GM12891 (cell line): ENCODE measurements around the gene PPP1R18.
"Not testable (repeated sequence)": the region's sequence is repeated elsewhere in the genome, so short reads cannot be mapped to it uniquely, and the experiment has no call there.

ENCODE experiments used
- DNase-seq: peaks from one replicate; pipeline ENCODE4 v3.0.0; 2011; ENCODE audit warnings: low spot score; ENCODE audit not compliant: insufficient read length
- FAIRE-seq: peaks from 2 replicates; lab custom pipeline; 2011; peaks lifted over from hg19 to GRCh38; lab: Jason Lieb, UNC
- PAX5 ChIP-seq: IDR thresholded peaks from 2 replicates; pipeline ENCODE4 v1.6.1; 2011; ENCODE audit warnings: low read length, moderate library complexity, mild to moderate bottlenecking; ENCODE audit not compliant: insufficient read depth, severe bottlenecking
- POLR2A ChIP-seq: IDR thresholded peaks from 2 replicates; pipeline ENCODE4 v1.6.1; 2011; ENCODE audit warnings: low read depth, low read length, control low read depth
- POLR2AphosphoS5 ChIP-seq: IDR thresholded peaks from 2 replicates; pipeline ENCODE4 v1.6.1; 2011; ENCODE audit warnings: low read depth, low read length, control low read depth
- POU2F2 ChIP-seq: IDR thresholded peaks from 2 replicates; pipeline ENCODE4 v1.6.1; 2011; ENCODE audit warnings: low read depth, mild to moderate bottlenecking, control low read depth, low read length, moderate library complexity
- SPI1 ChIP-seq: IDR thresholded peaks from 2 replicates; pipeline ENCODE4 v1.6.1; 2011; ENCODE audit warnings: low read depth, low read length, control low read depth
- TAF1 ChIP-seq: IDR thresholded peaks from 2 replicates; pipeline ENCODE4 v1.6.1; 2011; ENCODE audit warnings: low read depth, low read length, control low read depth

Gene PPP1R18

GRCh38 chr6:30664994-30665767 is 21.3 kb downstream of the PPP1R18 start:
- FAIRE-seq, result no peak
- DNase-seq, result no peak
- TF ChIP-seq SPI1, result no peak
- no peak for TF ChIP-seq POLR2AphosphoS5
- TF ChIP-seq TAF1, result no peak
- no peak for TF ChIP-seq POU2F2
- TF ChIP-seq PAX5, result no peak
- no peak for TF ChIP-seq POLR2A

GRCh38 chr6:30657922-30658321 is 28.5 kb downstream of the PPP1R18 start:
- not testable (repeated sequence) for FAIRE-seq, DNase-seq

DNA sequence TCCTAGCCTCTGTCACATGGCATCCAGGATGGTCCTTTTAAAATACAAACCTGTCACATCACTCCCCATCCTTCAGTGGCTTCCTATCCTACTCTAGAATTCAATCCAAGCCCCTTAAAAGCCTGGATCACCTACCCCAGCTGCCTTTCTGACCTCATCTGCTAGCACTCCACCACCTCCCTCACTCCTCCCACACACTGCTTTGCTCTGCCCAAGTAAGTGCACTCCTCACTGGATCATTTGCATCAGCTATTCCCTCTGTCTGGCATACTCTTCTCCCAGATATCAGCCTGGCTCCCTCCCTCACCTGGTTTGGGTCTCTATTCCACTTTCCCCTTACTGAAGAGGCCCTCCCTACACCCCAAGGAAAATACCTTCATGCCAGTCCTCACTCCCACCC is 29.0 kb downstream of the PPP1R18 start:
- DNase-seq (no peak), FAIRE-seq (no peak)
- TF ChIP-seq PAX5 (no peak), POLR2AphosphoS5 (no peak), TAF1 (no peak), SPI1 (no peak), POU2F2 (no peak), POLR2A (no peak)

DNA sequence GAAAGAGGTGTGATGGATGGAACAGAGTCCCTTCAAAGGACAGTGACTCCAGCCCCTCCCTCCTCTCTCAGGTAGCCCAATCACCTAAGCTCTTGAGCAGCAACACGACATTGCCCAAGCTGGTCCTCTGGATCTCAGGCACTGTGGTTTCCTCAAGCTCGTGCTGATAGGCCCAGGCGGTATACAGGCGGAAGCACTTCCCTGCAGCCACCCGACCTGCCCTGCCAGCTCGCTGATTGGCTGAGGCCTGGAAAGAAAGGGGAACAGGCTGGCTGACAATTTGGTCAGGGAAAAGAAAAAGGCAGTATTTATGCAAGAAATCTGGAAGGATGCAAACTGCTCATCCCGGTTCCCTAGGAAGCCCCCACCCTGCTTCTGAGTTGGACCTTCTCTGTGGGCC is 29.9 kb downstream of the PPP1R18 start:
- TF ChIP-seq SPI1 (no peak), POLR2A (no peak), POLR2AphosphoS5 (no peak), PAX5 (no peak), POU2F2 (no peak), TAF1 (no peak)
- FAIRE-seq, result no peak
- no peak for DNase-seq

DNA sequence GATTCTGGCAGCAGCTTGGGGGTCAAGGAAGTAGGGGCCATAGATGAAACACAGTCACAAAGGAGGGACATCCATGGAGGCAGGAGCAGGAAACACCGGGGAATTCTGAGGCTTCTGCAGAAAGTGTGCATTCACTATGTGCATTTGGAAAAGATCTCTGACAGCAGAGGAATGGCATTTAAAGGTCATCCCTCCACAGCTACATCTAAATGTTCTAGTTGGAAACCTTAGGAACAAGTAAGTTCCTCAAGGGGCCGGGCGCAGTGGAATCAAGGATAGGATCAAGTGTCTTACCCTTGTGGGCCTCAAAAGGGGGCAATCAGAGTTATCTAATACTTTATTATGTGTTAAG is 30.7 kb downstream of the PPP1R18 start:
- TF ChIP-seq TAF1, result no peak
- DNase-seq, result no peak
- no peak for FAIRE-seq

DNA sequence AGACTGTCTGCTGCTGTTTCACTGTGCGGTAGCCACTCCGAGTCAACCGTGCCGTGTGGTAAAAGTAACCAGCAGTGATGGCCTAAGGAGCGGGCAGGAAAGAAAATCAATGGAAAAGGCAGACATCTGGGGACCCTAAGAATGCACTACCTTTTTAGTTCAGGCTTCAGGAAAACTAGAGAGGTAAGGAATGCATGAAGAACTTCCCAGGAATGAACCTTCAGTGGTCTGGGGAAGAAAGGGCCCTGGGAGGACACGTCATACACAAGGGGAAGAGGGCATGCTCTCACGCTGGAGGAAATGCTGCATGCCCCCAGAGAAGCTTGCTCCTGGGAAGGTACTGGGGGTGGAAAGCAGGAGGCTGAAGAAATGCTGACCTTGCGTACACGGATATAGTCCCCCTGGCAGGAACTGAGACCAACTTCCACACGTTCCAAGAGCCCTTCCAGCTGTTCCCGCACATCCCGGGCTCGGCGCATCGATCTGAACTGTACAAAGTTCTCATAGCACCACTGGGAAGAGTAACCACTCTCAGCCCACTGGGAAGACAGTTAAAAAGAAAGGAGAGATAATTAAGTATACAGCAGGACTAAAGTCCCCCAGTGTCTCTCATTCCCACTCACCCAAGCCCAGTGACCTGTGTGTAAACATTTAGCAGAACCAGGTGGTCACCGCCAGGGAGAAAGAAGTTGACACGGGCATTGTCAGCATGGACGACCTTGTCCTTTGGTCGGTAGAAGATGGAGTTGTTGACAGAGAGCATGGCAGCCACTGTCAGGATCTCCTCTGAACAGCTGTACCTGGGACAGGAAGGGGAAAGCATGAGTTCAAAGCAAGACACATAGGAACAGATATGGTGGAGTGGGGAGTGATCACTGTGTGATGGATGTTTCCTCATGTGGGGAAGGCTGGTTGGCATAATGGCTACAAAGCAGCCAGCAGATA is 31.4 kb downstream of the PPP1R18 start:
- FAIRE-seq, result no peak
- DNase-seq, result no peak
- TF ChIP-seq SPI1 (no peak), TAF1 (no peak), PAX5 (no peak), POLR2A (no peak), POU2F2 (no peak), POLR2AphosphoS5 (no peak)

DNA sequence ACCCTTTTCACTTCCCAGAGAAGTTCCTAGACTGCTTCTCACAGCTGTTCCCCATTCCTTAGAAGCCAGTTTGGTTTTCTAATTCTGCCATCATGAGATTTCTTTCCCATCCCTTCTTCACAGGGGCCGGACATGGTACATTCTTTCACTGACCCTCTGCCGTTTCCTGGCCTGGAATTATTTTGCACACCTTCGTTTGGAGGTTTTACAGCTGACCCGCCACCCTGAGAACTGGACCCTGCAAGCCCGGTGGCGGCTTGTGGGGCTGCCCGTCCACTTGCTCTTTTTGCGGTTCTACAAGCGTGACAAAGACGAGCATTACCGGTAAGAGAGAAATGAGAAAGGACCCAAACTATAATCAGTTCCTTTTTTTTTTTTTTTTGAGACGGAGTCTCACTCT is 35.3 kb downstream of the PPP1R18 start:
- TF ChIP-seq SPI1 (peak; percentile 61), TAF1 (no peak), PAX5 (no peak), POU2F2 (no peak), POLR2AphosphoS5 (no peak), POLR2A (0 out of 2 replicates have a peak, but pooled peaks have one; percentile 11)
- FAIRE-seq (no peak), DNase-seq (no peak)

DNA sequence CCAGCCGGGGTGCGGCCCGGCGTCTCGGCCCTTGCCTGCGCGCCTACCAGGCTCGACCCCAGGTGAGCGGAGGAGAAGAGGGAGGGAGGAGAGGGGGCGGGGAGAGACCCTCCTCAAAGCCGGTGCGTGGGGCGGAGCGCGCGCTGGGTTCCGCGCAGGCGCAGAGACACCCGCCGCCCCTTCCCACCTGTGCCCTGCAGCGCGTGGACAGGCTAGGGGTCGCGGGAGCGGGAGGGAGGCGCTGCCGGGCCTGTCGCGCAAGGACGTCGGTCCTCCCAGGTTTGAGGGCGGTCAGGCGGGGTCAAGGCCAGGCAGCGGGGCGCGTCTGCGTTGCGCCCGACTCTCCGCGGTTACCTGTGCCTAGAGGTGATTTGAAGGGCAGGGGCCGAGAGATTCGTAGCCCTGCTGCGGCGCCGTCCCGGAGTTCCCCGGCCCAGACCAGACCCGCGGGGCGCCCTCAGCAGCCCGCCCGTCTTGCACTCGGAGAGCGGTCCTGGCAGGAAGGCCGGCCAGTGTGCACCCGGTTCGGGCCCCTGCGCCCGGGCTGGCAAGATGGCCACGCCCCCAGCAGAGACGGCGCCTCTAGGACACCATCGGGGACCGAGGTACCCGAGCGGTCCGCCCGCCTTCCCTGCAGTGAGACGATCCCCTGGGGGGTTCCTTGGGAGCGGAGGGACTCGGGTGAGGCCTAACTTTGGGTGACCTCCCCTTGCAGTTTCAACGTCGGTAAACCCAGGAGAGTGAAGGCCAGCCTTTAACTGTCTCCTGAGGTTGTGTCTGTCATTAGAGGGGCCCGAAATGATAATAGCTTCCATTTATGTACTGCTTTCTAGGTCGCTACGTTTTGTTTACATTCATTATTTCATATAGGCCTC is 39.0 kb downstream of the PPP1R18 start:
- DNase-seq, result peak; percentile 82
- FAIRE-seq, result no peak
- TF ChIP-seq SPI1 (no peak), POLR2AphosphoS5 (peak; percentile 50; the same call in 1 of the 2 replicates), TAF1 (0 out of 2 replicates have a peak, but pooled peaks have one; percentile 34), POLR2A (no peak; the same call in none of the 2 replicates), PAX5 (no peak)

- DNase-seq (peak; percentile 94), FAIRE-seq (peak; percentile 94)
These were observed 39.8 kb downstream of the PPP1R18 start, which contains the start of gene C6orf136 for GRCh38 chr6:30646450-30647241. TSS of gene C6orf136 (plus strand) at chr6:30647133. CDS start at chr6:30647232, 99 bp downstream.

More at GRCh38 chr6:30646450-30647241, 39.8 kb downstream of the PPP1R18 start, which contains the start of gene C6orf136:
- TF ChIP-seq SPI1 (no peak), POLR2A (no peak; the same call in 1 of the 2 replicates), POLR2AphosphoS5 (no peak), POU2F2 (no peak), PAX5 (no peak), TAF1 (no peak)
